HEK293T (cell line): ENCODE data around the gene TBCA.
A peak's percentile ranks its signal among the peaks of the same experiment; 100 is the strongest.

Experiments used
- CTCF ChIA-PET: fragments of 350-600 bp; formaldehyde crosslinking; extraction: SDS; loops from one replicate; lab custom pipeline; 2021; ENCODE audit warnings: antibody characterized with exemption, inconsistent platforms; lab: Yijun Ruan, JAX
- POLR2A ChIA-PET: fragments of 350-600 bp; formaldehyde crosslinking; extraction: SDS; loops from one replicate; lab custom pipeline; 2020; ENCODE audit warnings: antibody characterized with exemption, inconsistent platforms; lab: Yijun Ruan, JAX
- DNase-seq: peaks from one replicate; pipeline ENCODE4 v3.0.0; 2012; ENCODE audit warnings: mixed read lengths; ENCODE audit errors: extremely low spot score
- ARNT ChIP-seq: fragments of 450-650 bp; IDR thresholded peaks from 2 replicates; pipeline ENCODE4 v1.6.1; 2017; ENCODE audit warnings: mild to moderate bottlenecking
- BHLHE40 ChIP-seq: fragments of 450-650 bp; IDR thresholded peaks from 2 replicates; pipeline ENCODE4 v1.6.1; 2016; ENCODE audit warnings: mild to moderate bottlenecking, moderate library complexity, borderline replicate concordance
- CTBP1 ChIP-seq: fragments of 450-650 bp; IDR thresholded peaks from 2 replicates; pipeline ENCODE4 v1.6.1; 2016; ENCODE audit warnings: borderline replicate concordance
- ELF4 ChIP-seq: fragments of 450-650 bp; IDR thresholded peaks from 2 replicates; pipeline ENCODE4 v1.6.1; 2017; ENCODE audit warnings: antibody characterized with exemption
- FOXA1 ChIP-seq: fragments of 450-650 bp; IDR thresholded peaks from 2 replicates; pipeline ENCODE4 v1.6.1; 2016; ENCODE audit warnings: mild to moderate bottlenecking
- FOXK2 ChIP-seq: fragments of 450-650 bp; IDR thresholded peaks from 2 replicates; pipeline ENCODE4 v1.6.1; 2016; ENCODE audit warnings: mild to moderate bottlenecking
- FOXM1 ChIP-seq: fragments of 450-650 bp; IDR thresholded peaks from 2 replicates; pipeline ENCODE4 v1.6.1; 2017; ENCODE audit warnings: mild to moderate bottlenecking, borderline replicate concordance
- HDGF ChIP-seq: fragments of 450-650 bp; IDR thresholded peaks from 2 replicates; pipeline ENCODE4 v1.6.1; 2017; ENCODE audit warnings: antibody characterized with exemption, borderline replicate concordance
- L3MBTL2 ChIP-seq: fragments of 450-650 bp; conservative IDR thresholded peaks from 2 replicates; pipeline ENCODE4 v1.6.1; 2016; ENCODE audit warnings: mild to moderate bottlenecking
- LEF1 ChIP-seq: fragments of 450-650 bp; IDR thresholded peaks from 2 replicates; pipeline ENCODE4 v1.6.1; 2017; ENCODE audit warnings: mild to moderate bottlenecking, borderline replicate concordance
- NFRKB ChIP-seq: fragments of 450-650 bp; IDR thresholded peaks from 2 replicates; pipeline ENCODE4 v1.6.1; 2016; ENCODE audit warnings: mild to moderate bottlenecking, moderate library complexity
- PKNOX1 ChIP-seq: fragments of 450-650 bp; IDR thresholded peaks from 2 replicates; pipeline ENCODE4 v1.6.1; 2016
- SP1 ChIP-seq: fragments of 450-650 bp; IDR thresholded peaks from 2 replicates; pipeline ENCODE4 v1.6.1; 2017
- SUZ12 ChIP-seq: fragments of 450-650 bp; IDR thresholded peaks from 2 replicates; pipeline ENCODE4 v1.6.1; 2016; ENCODE audit warnings: mild to moderate bottlenecking
- TARDBP ChIP-seq: fragments of 450-650 bp; IDR thresholded peaks from 2 replicates; pipeline ENCODE4 v1.6.1; 2016
- ZNF384 ChIP-seq: fragments of 450-650 bp; IDR thresholded peaks from 2 replicates; pipeline ENCODE4 v1.6.1; 2016

Gene TBCA

GRCh38 chr5:77644371-77645157 lies 131.6 kb downstream of the TBCA start:
- CTCF ChIA-PET = no interaction called here
- POLR2A ChIA-PET = no interaction called here
- peak; percentile 25 for DNase-seq
- no peak for TF ChIP-seq SUZ12

GRCh38 chr5:77643654-77644370 lies 132.3 kb downstream of the TBCA start:
- ChIA-PET CTCF (no interaction called here), POLR2A (no interaction called here)
- DNase-seq = no peak
- TF ChIP-seq FOXM1 (no peak), ZNF384 (no peak), HDGF (no peak), FOXK2 (no peak), SUZ12 (no peak), ELF4 (no peak), TARDBP (no peak), ARNT (no peak), CTBP1 (no peak), L3MBTL2 (no peak), BHLHE40 (no peak), PKNOX1 (no peak), NFRKB (no peak), FOXA1 (no peak), LEF1 (no peak), SP1 (no peak)

DNA sequence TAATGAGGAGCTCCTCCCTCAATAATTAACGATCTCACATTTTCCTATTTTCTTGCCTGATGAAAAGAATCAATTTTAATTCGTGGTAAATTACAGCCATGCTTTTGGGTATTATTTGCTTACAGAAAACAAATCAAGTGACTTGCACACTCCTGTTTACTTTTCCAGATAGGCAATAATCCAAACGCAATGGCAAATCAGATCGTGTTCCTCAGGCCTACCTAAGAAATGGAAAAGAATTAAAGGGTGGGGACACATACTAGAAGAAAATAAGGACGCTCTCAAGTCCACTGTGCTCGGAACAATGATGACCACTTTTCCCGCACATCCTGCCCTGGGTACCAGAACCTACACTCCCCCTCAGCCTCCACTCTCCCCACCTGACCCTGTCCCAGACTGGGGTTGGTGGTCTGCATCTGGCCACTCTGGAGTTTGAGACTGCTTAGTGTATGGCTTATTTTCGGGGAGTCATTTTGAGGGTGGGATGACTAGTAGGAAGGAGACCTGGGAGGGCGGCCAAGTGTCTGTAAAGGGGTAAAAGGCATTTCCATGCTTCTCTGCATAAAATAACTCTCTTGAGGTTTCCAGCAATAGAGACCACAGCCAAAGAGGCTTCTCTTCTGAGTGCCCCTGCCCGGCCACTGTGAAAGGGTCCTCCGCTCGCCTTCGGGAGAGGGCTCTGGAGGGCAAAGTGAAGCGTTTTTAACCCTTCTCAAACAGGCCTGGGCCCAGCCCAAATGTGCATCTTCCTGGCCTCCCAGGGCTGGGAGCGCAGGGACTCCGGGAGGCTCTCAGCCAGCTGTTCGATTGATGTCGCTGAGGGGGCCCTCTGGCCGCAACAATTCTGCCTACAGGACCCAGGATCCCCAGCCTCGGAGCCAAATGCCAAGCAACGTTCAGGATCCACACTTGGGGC lies 133.1 kb downstream of the TBCA start:
- POLR2A ChIA-PET = no interaction called here

GRCh38 chr5:77641963-77642737 lies 134.0 kb downstream of the TBCA start:
- no peak for DNase-seq
- CTCF ChIA-PET = no interaction called here
- POLR2A ChIA-PET = no interaction called here
- TF ChIP-seq CTBP1 (no peak), ARNT (no peak), TARDBP (no peak), PKNOX1 (no peak), L3MBTL2 (no peak)

More for the DNA sequence above, 133.1 kb downstream of the TBCA start:
- CTCF ChIA-PET = no interaction called here
- no peak for DNase-seq
- TF ChIP-seq FOXK2 (no peak), ELF4 (no peak), PKNOX1 (no peak), NFRKB (no peak), SP1 (no peak), FOXA1 (no peak), L3MBTL2 (no peak), FOXM1 (no peak), ARNT (no peak), HDGF (no peak), SUZ12 (no peak)

- no peak for TF ChIP-seq ELF4
- no peak for TF ChIP-seq FOXK2
- POLR2A ChIA-PET = interaction anchor here (1.3 kb wide), 1 partner anchor 11 kb away, joined by 4 read pairs; no protein-coding TSS in a partner anchor
- DNase-seq = no peak
- CTCF ChIA-PET = no interaction called here
Measured at GRCh38 chr5:77641397-77641943, 134.7 kb downstream of the TBCA start.
